ENCODE measurements around the gene TSC2. TPM values are rescaled to one million over a fixed set of nuclear protein-coding genes. Genes with fewer than 3 reads are reported as not detected.
A peak's percentile ranks its signal among the peaks of the same experiment; 100 is the strongest.

Gene TSC2
- total RNA-seq, 1 experiment from 2014 or later: 59.3 TPM

- Histone ChIP-seq H3K4me1 (ENCODE audit: insufficient read depth, low read length) (peaks cover 16% of the 10 kb centered on the region), H3K9ac (ENCODE audit: low read length) (no peak overlapping the region), H2AFZ (ENCODE audit: low read length) (no peak overlapping the region), H3K4me3 (ENCODE audit: low read length) (no peak overlapping the region), H3K9me2 (replicated peaks; ENCODE audit: low read length) (no peaks in the 10 kb centered on the region), H3K79me2 (ENCODE audit: low read length) (peaks cover 60% of the 10 kb centered on the region), H3K27ac (ENCODE audit: low read length) (no peak overlapping the region), H3K9me3 (ENCODE audit: low read length) (no peaks in the 10 kb centered on the region), H3K27me3 (ENCODE audit: low read length) (no peaks in the 10 kb centered on the region), H3K36me3 (ENCODE audit: low read depth, low read length) (peaks cover 6% of the 10 kb centered on the region; the same call in 1 of the 2 replicates), H3F3A (ENCODE audit: low read length, unreplicated experiment) (no peaks in the 10 kb centered on the region), H3K4me2 (ENCODE audit: low read length) (no peak overlapping the region), H4K20me1 (ENCODE audit: low read length) (peaks cover 33% of the 10 kb centered on the region)
- ChIA-PET POLR2A (ENCODE audit: unreplicated experiment) (no interaction called here), CTCF (interaction anchor here (0.6 to 1.0 kb wide), 4 partner anchors 9 to 136 kb away, joined by 3 to 4 read pairs (median 3); partner anchors contain the start of gene NHERF2)
- BruUV-seq (replicated peaks): no TSS peak
- DNase-seq (peak; percentile 80), ATAC-seq (peak; percentile 65)
- intact Hi-C loops (cut with micrococcal nuclease): no loop called here
- TF ChIP-seq, protein P1, sequence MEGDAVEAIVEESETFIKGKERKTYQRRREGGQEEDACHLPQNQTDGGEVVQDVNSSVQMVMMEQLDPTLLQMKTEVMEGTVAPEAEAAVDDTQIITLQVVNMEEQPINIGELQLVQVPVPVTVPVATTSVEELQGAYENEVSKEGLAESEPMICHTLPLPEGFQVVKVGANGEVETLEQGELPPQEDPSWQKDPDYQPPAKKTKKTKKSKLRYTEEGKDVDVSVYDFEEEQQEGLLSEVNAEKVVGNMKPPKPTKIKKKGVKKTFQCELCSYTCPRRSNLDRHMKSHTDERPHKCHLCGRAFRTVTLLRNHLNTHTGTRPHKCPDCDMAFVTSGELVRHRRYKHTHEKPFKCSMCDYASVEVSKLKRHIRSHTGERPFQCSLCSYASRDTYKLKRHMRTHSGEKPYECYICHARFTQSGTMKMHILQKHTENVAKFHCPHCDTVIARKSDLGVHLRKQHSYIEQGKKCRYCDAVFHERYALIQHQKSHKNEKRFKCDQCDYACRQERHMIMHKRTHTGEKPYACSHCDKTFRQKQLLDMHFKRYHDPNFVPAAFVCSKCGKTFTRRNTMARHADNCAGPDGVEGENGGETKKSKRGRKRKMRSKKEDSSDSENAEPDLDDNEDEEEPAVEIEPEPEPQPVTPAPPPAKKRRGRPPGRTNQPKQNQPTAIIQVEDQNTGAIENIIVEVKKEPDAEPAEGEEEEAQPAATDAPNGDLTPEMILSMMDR (conservative IDR thresholded peaks at IDR 0.05; ENCODE audit: low read depth, low read length): peak; percentile 82
- no peak for TF ChIP-seq EZH2phosphoT487 (IDR thresholded peaks at IDR 0.05; ENCODE audit: borderline replicate concordance, low read length)
Measured at GRCh38 chr16:2003827-2004641, 43.8 kb upstream of the TSC2 start.

DNA sequence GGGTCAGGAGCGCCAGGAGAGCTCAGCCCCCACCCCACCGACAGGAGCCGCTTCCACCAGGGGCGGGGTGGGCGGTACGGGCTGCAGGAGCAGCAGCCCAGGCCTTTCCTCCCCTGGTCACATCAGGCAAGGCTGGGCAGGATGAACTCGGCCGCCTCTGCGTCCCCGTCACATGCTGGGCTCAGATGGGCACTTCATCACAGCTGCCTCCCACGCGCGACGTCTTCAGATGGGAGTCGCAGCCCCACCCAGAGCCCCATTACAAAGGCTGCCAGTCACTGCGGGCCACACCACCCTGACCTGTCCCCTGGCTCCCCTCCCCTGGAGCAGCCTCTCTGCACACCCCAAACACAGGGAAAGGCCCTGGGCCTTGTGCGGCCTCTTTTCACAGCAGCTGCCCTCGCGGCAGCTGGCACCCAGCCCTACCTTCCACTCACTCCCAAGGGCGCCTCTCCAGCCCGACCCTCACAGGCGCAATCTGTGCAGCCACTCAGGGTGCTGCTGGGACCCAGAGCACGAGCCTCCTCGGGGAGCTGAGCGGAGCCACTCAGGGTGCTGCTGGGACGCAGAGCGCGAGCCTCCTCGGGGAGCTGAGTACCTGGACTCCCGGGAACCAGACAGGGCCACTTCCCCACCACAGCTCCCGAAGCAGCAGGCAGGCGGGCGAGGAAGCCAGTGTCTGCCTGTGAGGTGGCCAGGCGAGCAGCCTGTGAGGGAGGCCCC lies 42.8 kb upstream of the TSC2 start:
- no peaks in the 10 kb centered on the region for H3K27me3 ChIP-seq (ENCODE audit: low read length)
- intact Hi-C loops (cut with micrococcal nuclease): no loop called here
- BruUV-seq (replicated peaks): no TSS peak
- TF ChIP-seq EZH2phosphoT487 (IDR thresholded peaks at IDR 0.05; ENCODE audit: borderline replicate concordance, low read length) (no peak), EZH2 (IDR thresholded peaks at IDR 0.05; ENCODE audit: low read length, unreplicated experiment) (no peak)
- TF ChIP-seq, protein P1 (conservative IDR thresholded peaks at IDR 0.05; ENCODE audit: low read depth, low read length): no peak
- ChIA-PET POLR2A (ENCODE audit: unreplicated experiment) (no interaction called here), CTCF (no interaction called here)
- no peak overlapping the region for H3K27ac ChIP-seq (ENCODE audit: low read length)
- no peak for ATAC-seq
- peaks cover 16% of the 10 kb centered on the region for H3K4me1 ChIP-seq (ENCODE audit: insufficient read depth, low read length)
- H3K9me3 ChIP-seq (ENCODE audit: low read length): no peaks in the 10 kb centered on the region
- no peak overlapping the region for H3K4me2 ChIP-seq (ENCODE audit: low read length)
- H3K36me3 ChIP-seq (ENCODE audit: low read depth, low read length): peaks cover 4% of the 10 kb centered on the region; the same call in 1 of the 2 replicates
- H3K4me3 ChIP-seq (ENCODE audit: low read length): no peak overlapping the region
- no peak for DNase-seq
- H3K9ac ChIP-seq (ENCODE audit: low read length): no peak overlapping the region
- no peaks in the 10 kb centered on the region for H3K9me2 ChIP-seq (replicated peaks; ENCODE audit: low read length)
- no peaks in the 10 kb centered on the region for H3F3A ChIP-seq (ENCODE audit: low read length, unreplicated experiment)
- H2AFZ ChIP-seq (ENCODE audit: low read length): no peak overlapping the region
- peaks cover 66% of the 10 kb centered on the region for H3K79me2 ChIP-seq (ENCODE audit: low read length)
- H4K20me1 ChIP-seq (ENCODE audit: low read length): peaks cover 33% of the 10 kb centered on the region

All from PC-3 (cell line).